Stimulated activated CD4-positive, alpha-beta T cell treated with anti-CD3 and anti-CD28 coated beads, Interleukin-4, amount 100 ng/mL, for 48 hours (primary cell): ENCODE results near the gene SMCO3.

ENCODE experiments used
- DNase-seq, 2 donors: peaks; one replicate each; pipeline ENCODE4 v3.0.0-alpha.2; 2020; ENCODE audit warnings: low read depth in 2 of 2

SMCO3 gene

GRCh38 chr12:14814014-14814413 lies at the start of gene SMCO3:
TSS of gene SMCO3 (minus strand) at chr12:14814182. CDS start at chr12:14806680, 7,502 bp downstream.
- DNase-seq: no peak

- no peak for DNase-seq
Measured at GRCh38 chr12:14860490-14860889, 46.5 kb upstream of the SMCO3 start.

GRCh38 chr12:14858513-14858912 lies 44.5 kb upstream of the SMCO3 start:
- DNase-seq: no peak

GRCh38 chr12:14854586-14855183 lies 40.7 kb upstream of the SMCO3 start:
- no peak for DNase-seq

- no peak for DNase-seq
Measured at GRCh38 chr12:14853961-14854360, 40.0 kb upstream of the SMCO3 start.

- no peak for DNase-seq
Measured at GRCh38 chr12:14852880-14853279, 38.9 kb upstream of the SMCO3 start.

GRCh38 chr12:14850929-14851663 lies 37.1 kb upstream of the SMCO3 start:
- no peak for DNase-seq

GRCh38 chr12:14849661-14850060 lies 35.7 kb upstream of the SMCO3 start:
- no peak for DNase-seq

- no peak for DNase-seq
Measured at GRCh38 chr12:14846876-14847580, 33.0 kb upstream of the SMCO3 start.

GRCh38 chr12:14846042-14846587 lies 32.1 kb upstream of the SMCO3 start:
- no peak for DNase-seq

GRCh38 chr12:14845350-14845750 lies 31.4 kb upstream of the SMCO3 start:
- peak; percentile 4 to 30 for DNase-seq

GRCh38 chr12:14844401-14844800 lies 30.4 kb upstream of the SMCO3 start:
- no peak for DNase-seq

GRCh38 chr12:14843425-14843887 lies 29.5 kb upstream of the SMCO3 start, which contains the start of gene ART4:
TSS of gene ART4 (minus strand) at chr12:14843526. CDS start at chr12:14843113, 413 bp downstream.
- no peak for DNase-seq

- no peak for DNase-seq
Measured at GRCh38 chr12:14842315-14842714, 28.3 kb upstream of the SMCO3 start.

- DNase-seq: no peak
Measured at GRCh38 chr12:14841761-14842160, 27.8 kb upstream of the SMCO3 start.

GRCh38 chr12:14840616-14841015 lies 26.6 kb upstream of the SMCO3 start:
- DNase-seq: no peak

- DNase-seq: no peak
Measured at GRCh38 chr12:14839262-14839661, 25.3 kb upstream of the SMCO3 start.

- no peak for DNase-seq
Measured at GRCh38 chr12:14836336-14837210, 22.6 kb upstream of the SMCO3 start.

GRCh38 chr12:14834509-14834908 lies 20.5 kb upstream of the SMCO3 start:
- no peak for DNase-seq

GRCh38 chr12:14833952-14834351 lies 20.0 kb upstream of the SMCO3 start:
- DNase-seq: no peak

- DNase-seq: no peak
Measured at GRCh38 chr12:14833336-14833735, 19.4 kb upstream of the SMCO3 start.
